Psoas muscle (tissue), 8 donors: ENCODE results near the gene NUP133. TPM values are rescaled to one million over a fixed set of nuclear protein-coding genes. Genes with fewer than 3 reads are reported as not detected.
"Not testable (repeated sequence)": the region's sequence is repeated elsewhere in the genome, so short reads cannot be mapped to it uniquely, and the experiment has no call there.

Experiments
- ATAC-seq, 4 donors: fragments of 200-7000 bp; cut with Tn5 transposase; one replicate each; pipeline ENCODE4 v1.9.1; 2020; ENCODE audit warnings: moderate library complexity in 3 of 4, mild to moderate bottlenecking in 2 of 4
- DNase-seq, 2 donors: peaks; one replicate each; pipeline ENCODE4 v3.0.0-alpha.2; 2020
- H3K27ac ChIP-seq: fragments of 200-600 bp; one replicate; pipeline ENCODE4 v1.8.0; 2022
- H3K27me3 ChIP-seq, 3 donors: fragments of 200-600 bp in 1 of 3; one replicate each; pipeline versions ENCODE4 v1.6.1 to v1.8.0; 2013 to 2022; ENCODE audit warnings: low read length in 2 of 3, mild to moderate bottlenecking in 2 of 3, moderate library complexity in 1 of 3; ENCODE audit not compliant: insufficient read depth in 3 of 3
- H3K36me3 ChIP-seq, 2 donors: fragments of 200-600 bp in 1 of 2; one replicate each; pipeline versions ENCODE4 v1.6.1 to v1.8.0; 2013 to 2022; ENCODE audit warnings: low read depth in 1 of 2, mild to moderate bottlenecking in 1 of 2, moderate library complexity in 1 of 2; ENCODE audit not compliant: insufficient read depth in 1 of 2
- H3K4me1 ChIP-seq: fragments of 200-600 bp; one replicate; pipeline ENCODE4 v1.8.0; 2022
- H3K4me3 ChIP-seq: fragments of 200-600 bp; one replicate; pipeline ENCODE4 v1.8.0; 2022; ENCODE audit warnings: mild to moderate bottlenecking
- H3K9me3 ChIP-seq: fragments of 200-600 bp; one replicate; pipeline ENCODE4 v1.8.0; 2022
- CTCF ChIP-seq: fragments of 200-600 bp; IDR thresholded peaks from one replicate; pipeline ENCODE4 v1.8.0; 2022; ENCODE audit warnings: antibody characterized with exemption
- WGBS, 3 donors: extraction: QIAGEN DNeasy Blood & Tissue Kit; methylation state at CpG; one replicate each; pipeline versions ENCODE4 v1.1.6 to v1.1.7; 2013; 5-methylcytosine and 5-hydroxymethylcytosine counted together
- intact Hi-C, 2 donors: fragments of 100-400 bp; cut with DNase I; formaldehyde crosslinking; loops; one replicate each; pipeline versions ENCODE4 v1.11.0 to v1.14.2; 2022
- polyA plus RNA-seq, 3 donors: library from polyadenylated mRNA; stranded (reverse); fragments of 200-250 nt; gene quantifications; one replicate each; pipeline ENCODE4 v1.2.3, GENCODE V29; 2013
- total RNA-seq, 4 donors: library from RNA; stranded (reverse); fragmentation: NEBNext Ultra II Directional in 2 of 4; extraction: Animal tissue kit (Norgen Biotek cat#: 25700) in 2 of 4; gene quantifications; one replicate each; pipeline versions ENCODE4 v1.2.1 to v1.2.4, GENCODE V29; 2021 to 2023
- donor health status: healthy with polysubstance abuse.
- donor health status: DM: no; HTN: no; CAD: no; lungs with moderate emphysema.
- donor health status: Bipolar disorder and iron deficiency.
- donor health status: healthy.
- donor health status: DM: yes; HTN: yes; CAD: no.
- donor health status: DM: no; HTN: no; CAD: no.
- donor health status: DM: no; HTN: no; CAD: no.
- donor health status: DM: yes; HTN: yes; CAD: no.

NUP133 gene
- total and polyA plus RNA-seq, 7 donors, result 9.3 to 29.3 (median 24.1) TPM

DNA sequence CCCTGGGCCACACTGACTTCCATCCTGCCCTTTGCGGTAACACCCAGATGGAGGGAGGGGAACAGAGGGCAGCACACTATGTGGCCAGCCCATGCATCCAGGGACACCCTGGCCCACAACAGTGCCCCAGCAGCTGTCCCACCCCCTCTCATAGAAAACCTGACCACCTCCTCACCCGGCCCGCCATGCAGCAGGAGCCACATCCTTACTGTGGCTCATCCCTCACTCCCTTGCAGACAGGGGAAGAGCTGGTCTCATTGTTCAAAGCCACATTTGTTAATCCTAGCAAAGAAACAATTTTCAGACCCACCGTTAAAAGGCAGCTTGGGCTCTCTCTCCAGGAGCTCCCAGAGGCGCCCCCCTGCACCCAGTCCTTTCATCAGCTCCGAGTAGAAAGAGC, 23.2 kb upstream of the NUP133 start:
- TF ChIP-seq CTCF, result no peak
- intact Hi-C loops, result no loop called here
- ATAC-seq (no peak), DNase-seq (no peak)
- H3K27me3 ChIP-seq, result no peaks in the 10 kb centered on the region
- peaks cover 5 to 96% of the 10 kb centered on the region in 2 donors for H3K36me3 ChIP-seq
- H3K4me3 ChIP-seq, result no peak overlapping the region
- 86 to 96% (median 92%) methylated on average over 6 of the region's 6 CpGs for WGBS, 3 donors
- no peaks in the 10 kb centered on the region for H3K9me3 ChIP-seq
- no peak overlapping the region for H3K27ac ChIP-seq
- H3K4me1 ChIP-seq, result no peaks in the 10 kb centered on the region

DNA sequence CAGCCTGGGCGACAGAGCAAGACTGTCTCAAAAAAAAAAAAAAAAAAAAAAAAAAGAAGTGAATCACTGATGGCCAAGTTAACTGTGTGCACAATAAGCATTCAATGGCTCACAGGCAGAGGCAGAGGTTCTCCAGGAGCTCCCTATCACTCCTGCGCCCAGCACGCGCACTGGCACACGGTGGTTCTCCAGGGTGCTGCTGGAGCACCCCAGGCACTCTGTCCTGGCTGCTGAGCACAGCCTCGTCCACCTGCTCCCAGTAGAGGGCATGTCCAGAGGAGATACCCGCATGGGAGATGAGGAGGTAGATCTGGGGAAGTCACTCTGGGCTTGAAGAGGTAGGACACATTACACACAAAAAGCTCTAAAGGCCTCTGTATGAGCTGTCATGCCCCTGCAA, 21.5 kb upstream of the NUP133 start:
- Histone ChIP-seq H3K36me3 (peaks cover 5 to 97% of the 10 kb centered on the region in 2 donors), H3K27me3 (no peaks in the 10 kb centered on the region), H3K4me3 (no peak overlapping the region), H3K27ac (no peak overlapping the region), H3K9me3 (no peaks in the 10 kb centered on the region), H3K4me1 (no peaks in the 10 kb centered on the region)
- WGBS, 3 donors, result 96 to 98% (median 96%) methylated on average over 6 to 7 of the region's 7 CpGs
- no peak for TF ChIP-seq CTCF
- DNase-seq (no peak), ATAC-seq (no peak)
- intact Hi-C loops, result no loop called here

DNA sequence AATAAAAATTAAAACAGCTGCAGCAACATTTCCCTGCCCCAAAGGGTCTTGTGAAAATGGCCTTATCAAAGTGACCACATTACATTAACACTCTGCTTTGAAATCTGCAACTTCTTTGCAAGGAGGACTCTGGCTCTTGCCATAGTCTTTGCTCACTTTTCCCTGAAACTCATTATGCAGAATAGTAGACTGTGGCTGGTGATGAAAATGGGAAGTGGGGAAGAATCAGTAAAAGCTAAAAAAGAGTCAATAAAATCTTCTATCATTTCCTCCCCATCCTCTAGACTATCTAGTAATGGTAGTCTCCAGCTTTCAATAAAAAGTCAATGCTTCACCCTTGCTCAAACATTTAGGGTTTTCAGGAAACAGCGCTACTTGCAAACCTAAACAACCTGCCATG, 18.6 kb upstream of the NUP133 start:
- no peak overlapping the region for H3K4me3 ChIP-seq
- no peaks in the 10 kb centered on the region for H3K9me3 ChIP-seq
- no peaks in the 10 kb centered on the region for H3K27me3 ChIP-seq
- no peak for DNase-seq
- intact Hi-C loops, result no loop called here
- no peak for ATAC-seq
- H3K36me3 ChIP-seq, result peaks cover 5 to 100% of the 10 kb centered on the region in 2 donors
- WGBS, 3 donors, result 97 to 100% (median 100%) methylated on average over 1 of the region's 1 CpG
- H3K27ac ChIP-seq, result no peak overlapping the region
- no peaks in the 10 kb centered on the region for H3K4me1 ChIP-seq
- no peak for TF ChIP-seq CTCF

- Histone ChIP-seq H3K4me3 (no peak overlapping the region), H3K36me3 (peaks cover 3 to 95% of the 10 kb centered on the region in 2 donors), H3K27me3 (no peaks in the 10 kb centered on the region), H3K27ac (no peak overlapping the region), H3K4me1 (no peaks in the 10 kb centered on the region), H3K9me3 (no peaks in the 10 kb centered on the region)
- ATAC-seq, result no peak
- 74 to 89% (median 79%) methylated on average over 1 of the region's 1 CpG for WGBS, 3 donors
- TF ChIP-seq CTCF, result no peak
- intact Hi-C loops, result no loop called here
- DNase-seq, result no peak
These were observed 14.9 kb upstream of the NUP133 start for GRCh38 chr1:229523052-229523451.

DNA sequence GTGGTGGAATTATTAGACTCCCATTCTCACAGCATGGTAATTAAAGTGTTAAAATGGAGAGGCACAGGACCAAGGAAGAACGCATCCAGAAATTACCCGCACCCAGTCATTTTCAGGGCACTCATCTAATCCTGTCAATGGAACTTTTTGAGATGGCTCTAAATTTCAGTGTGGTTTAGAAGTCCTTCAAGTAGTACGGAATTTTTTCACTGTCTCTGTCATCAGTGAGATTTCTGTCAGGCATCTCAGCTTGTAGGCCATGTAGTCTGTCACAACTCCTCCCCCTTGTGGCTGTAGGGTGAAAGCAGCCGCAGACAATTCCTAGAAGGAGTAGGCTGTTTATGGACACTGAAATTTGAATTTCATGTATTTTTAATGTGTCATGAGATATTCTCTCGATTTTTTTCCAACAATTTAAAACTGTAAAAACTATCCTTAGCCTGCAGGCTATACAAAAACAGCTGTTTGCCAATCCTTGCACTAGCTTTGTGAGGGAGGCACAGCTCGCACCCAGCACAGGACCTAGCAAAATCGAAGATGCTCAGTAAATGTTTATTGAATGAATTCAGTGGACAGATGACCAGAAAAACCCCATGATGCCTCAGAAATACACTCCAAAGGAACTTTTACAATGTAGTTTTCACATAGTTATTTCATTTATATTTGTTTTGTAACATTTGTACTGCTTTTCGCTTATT, 6.6 kb upstream of the NUP133 start:
- 37 to 39% (median 38%) methylated on average over 8 of the region's 8 CpGs for WGBS, 3 donors
- H3K9me3 ChIP-seq, result no peaks in the 10 kb centered on the region
- H3K27ac ChIP-seq, result no peak overlapping the region
- peak; percentile 81 for TF ChIP-seq CTCF
- H3K4me3 ChIP-seq, result no peak overlapping the region
- H3K36me3 ChIP-seq, result peaks cover 0 to 36% of the 10 kb centered on the region in 2 donors
- H3K27me3 ChIP-seq, result no peaks in the 10 kb centered on the region
- no peaks in the 10 kb centered on the region for H3K4me1 ChIP-seq
- intact Hi-C loops, result loop anchor here (2.0 to 10.0 kb wide), 2 partner anchors 250 to 256 kb away; no protein-coding TSS in a partner anchor
- ATAC-seq (peak; percentile 69 to 96 (median 90)), DNase-seq (peak; percentile 44 to 60)

- not testable (repeated sequence) for H3K4me3 ChIP-seq, H3K27ac ChIP-seq
These were observed 3.5 kb upstream of the NUP133 start for GRCh38 chr1:229511625-229512024.

GRCh38 chr1:229511201-229511600, 3.1 kb upstream of the NUP133 start:
- H3K27ac ChIP-seq, H3K36me3 ChIP-seq, ATAC-seq, H3K27me3 ChIP-seq, H3K4me1 ChIP-seq, DNase-seq, H3K9me3 ChIP-seq, H3K4me3 ChIP-seq: not testable (repeated sequence)
- intact Hi-C loops, result loop anchor here in 1 of 2 donors (10.0 kb wide), 1 partner anchor 246 kb away; no protein-coding TSS in a partner anchor
- 68 to 96% (median 83%) methylated on average over 2 of the region's 2 CpGs for WGBS, 3 donors

More at GRCh38 chr1:229511625-229512024, 3.5 kb upstream of the NUP133 start:
- H3K36me3 ChIP-seq, result peaks cover 0 to 11% of the 10 kb centered on the region in 2 donors
- H3K27me3 ChIP-seq, H3K9me3 ChIP-seq, H3K4me1 ChIP-seq, ATAC-seq, DNase-seq: not testable (repeated sequence)
- 91 to 92% (median 91%) methylated on average over 6 of the region's 6 CpGs for WGBS, 3 donors
- intact Hi-C loops, result loop anchor here in 1 of 2 donors (10.0 kb wide), 1 partner anchor 247 kb away; no protein-coding TSS in a partner anchor
